ENCODE data around the gene SLC25A23. TPM values are rescaled to one million over a fixed set of nuclear protein-coding genes. Genes with fewer than 3 reads are reported as not detected.

Gene SLC25A23
- total RNA-seq, 1 experiment from 2014 or later = 18.7 TPM

- Histone ChIP-seq H3K36me3 (ENCODE audit: control insufficient read depth, insufficient read depth, low read length) (peaks cover 6% of the 10 kb centered on the region), H3K4me1 (ENCODE audit: control insufficient read depth, insufficient read depth, low read length) (peaks cover 7% of the 10 kb centered on the region; the same call in 1 of the 2 replicates), H3K9me3 (ENCODE audit: control insufficient read depth, insufficient read depth, low read depth, low read length) (no peaks in the 10 kb centered on the region), H3K27me3 (ENCODE audit: control insufficient read depth, insufficient read depth, low read length) (no peaks in the 10 kb centered on the region), H3K4me3 (ENCODE audit: low read depth in 2 of 2, low read length in 2 of 2) (peak overlapping the region; percentile 80 to 94), H3K27ac (ENCODE audit: low read length) (peak overlapping the region; percentile 93)
- ATAC-seq (peak; percentile 7), DNase-seq (ENCODE audit: low read depth, low spot score) (no peak)
- in situ Hi-C loops (cut with HindIII; ENCODE audit: low pct_unique_long_range_greater_than_20kb, low sequenced_read_pairs) (no loop called here), intact Hi-C loops (cut with micrococcal nuclease; ENCODE audit: unreplicated experiment) (no loop called here)
- ChIA-PET CTCF (no interaction called here), POLR2A (interaction anchor here (0.7 kb wide), 1 partner anchor 193 kb away, joined by 11 read pairs; no protein-coding TSS in a partner anchor)
- no TSS peak for BruUV-seq (replicated peaks)
- TF ChIP-seq, protein P1, sequence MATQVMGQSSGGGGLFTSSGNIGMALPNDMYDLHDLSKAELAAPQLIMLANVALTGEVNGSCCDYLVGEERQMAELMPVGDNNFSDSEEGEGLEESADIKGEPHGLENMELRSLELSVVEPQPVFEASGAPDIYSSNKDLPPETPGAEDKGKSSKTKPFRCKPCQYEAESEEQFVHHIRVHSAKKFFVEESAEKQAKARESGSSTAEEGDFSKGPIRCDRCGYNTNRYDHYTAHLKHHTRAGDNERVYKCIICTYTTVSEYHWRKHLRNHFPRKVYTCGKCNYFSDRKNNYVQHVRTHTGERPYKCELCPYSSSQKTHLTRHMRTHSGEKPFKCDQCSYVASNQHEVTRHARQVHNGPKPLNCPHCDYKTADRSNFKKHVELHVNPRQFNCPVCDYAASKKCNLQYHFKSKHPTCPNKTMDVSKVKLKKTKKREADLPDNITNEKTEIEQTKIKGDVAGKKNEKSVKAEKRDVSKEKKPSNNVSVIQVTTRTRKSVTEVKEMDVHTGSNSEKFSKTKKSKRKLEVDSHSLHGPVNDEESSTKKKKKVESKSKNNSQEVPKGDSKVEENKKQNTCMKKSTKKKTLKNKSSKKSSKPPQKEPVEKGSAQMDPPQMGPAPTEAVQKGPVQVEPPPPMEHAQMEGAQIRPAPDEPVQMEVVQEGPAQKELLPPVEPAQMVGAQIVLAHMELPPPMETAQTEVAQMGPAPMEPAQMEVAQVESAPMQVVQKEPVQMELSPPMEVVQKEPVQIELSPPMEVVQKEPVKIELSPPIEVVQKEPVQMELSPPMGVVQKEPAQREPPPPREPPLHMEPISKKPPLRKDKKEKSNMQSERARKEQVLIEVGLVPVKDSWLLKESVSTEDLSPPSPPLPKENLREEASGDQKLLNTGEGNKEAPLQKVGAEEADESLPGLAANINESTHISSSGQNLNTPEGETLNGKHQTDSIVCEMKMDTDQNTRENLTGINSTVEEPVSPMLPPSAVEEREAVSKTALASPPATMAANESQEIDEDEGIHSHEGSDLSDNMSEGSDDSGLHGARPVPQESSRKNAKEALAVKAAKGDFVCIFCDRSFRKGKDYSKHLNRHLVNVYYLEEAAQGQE (IDR thresholded peaks at IDR 0.05; ENCODE audit: insufficient read depth in 1 of 2, low read depth in 2 of 2, low read length in 1 of 2) = no peak
- TF ChIP-seq CTCF (IDR thresholded peaks at IDR 0.05) = no peak
- TF ChIP-seq TCF7L2 (IDR thresholded peaks at IDR 0.05; ENCODE audit: low read depth, low read length) = no peak
Measured at GRCh38 chr19:6393983-6394412, 65.6 kb downstream of the SLC25A23 start.

DNA sequence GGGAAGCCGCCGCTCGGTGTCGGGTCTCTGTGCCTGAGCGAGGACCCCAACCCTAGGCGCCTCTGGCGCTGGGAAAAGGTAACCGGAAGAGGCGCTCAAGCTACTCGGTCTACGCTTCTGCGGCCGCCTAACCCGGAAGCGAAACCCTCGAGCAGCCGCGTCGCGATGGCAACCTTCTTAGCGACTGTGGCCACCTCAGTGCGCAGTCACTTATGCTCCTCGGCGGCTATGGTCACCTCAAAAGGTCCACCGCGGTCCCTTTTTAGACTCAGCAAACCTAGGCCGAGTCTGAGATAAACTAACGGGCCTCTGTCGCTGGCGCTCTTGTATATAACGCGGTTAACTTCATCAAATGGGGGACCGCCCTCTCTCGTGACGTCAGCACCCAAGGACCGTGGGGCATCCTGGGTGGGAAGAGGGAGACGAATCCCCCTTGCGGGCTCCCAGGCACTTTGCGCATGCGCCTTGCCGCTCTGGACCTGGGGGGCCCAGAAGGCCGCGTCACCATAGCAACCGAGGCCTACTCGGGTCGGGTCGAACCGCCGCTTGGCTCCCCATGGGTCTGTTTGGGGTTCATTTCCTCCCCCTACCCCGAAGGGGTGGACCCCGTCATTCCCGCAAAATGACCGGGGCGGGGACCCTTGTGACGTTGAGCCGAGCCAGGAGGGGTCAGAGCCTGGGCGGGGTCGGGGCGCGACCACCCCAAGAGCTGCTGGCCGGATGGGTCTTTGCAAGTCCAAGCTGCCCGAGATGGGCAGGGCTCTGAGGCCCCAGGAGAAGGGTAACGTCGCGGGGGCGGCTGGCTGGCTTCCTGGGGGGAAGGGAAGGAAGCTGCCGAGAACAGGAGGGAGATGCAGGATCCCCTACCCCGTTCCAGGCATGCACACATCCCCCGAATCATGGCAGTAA is 66.3 kb downstream of the SLC25A23 start, which contains the start of gene GTF2F1:
GTF2F1 (minus strand) TSS at position 91 of the 909 bp plus-strand sequence. CDS start 169 bp downstream, outside the sequence.
- Histone ChIP-seq H3K27me3 (ENCODE audit: control insufficient read depth, insufficient read depth, low read length) (no peaks in the 10 kb centered on the region), H3K27ac (ENCODE audit: low read length) (peak within 1 kb of the TSS; percentile 93), H3K9me3 (ENCODE audit: control insufficient read depth, insufficient read depth, low read depth, low read length) (no peaks in the 10 kb centered on the region), H3K4me1 (ENCODE audit: control insufficient read depth, insufficient read depth, low read length) (peaks cover 7% of the 10 kb centered on the region; the same call in 1 of the 2 replicates), H3K4me3 (ENCODE audit: low read depth in 2 of 2, low read length in 2 of 2) (peak within 1 kb of the TSS; percentile 80 to 94), H3K36me3 (ENCODE audit: control insufficient read depth, insufficient read depth, low read length) (peaks cover 6% of the 10 kb centered on the region)
- intact Hi-C loops (cut with micrococcal nuclease; ENCODE audit: unreplicated experiment) (no loop called here), in situ Hi-C loops (cut with HindIII; ENCODE audit: low pct_unique_long_range_greater_than_20kb, low sequenced_read_pairs) (no loop called here)
- DNase-seq (ENCODE audit: low read depth, low spot score) = peak; percentile 75
- BruUV-seq (replicated peaks) = no TSS peak
- peak; percentile 94 for ATAC-seq
- ChIA-PET POLR2A (no interaction called here), CTCF (interaction anchor here (0.6 kb wide), 1 partner anchor 415 kb away, joined by 3 read pairs; the partner anchor contains the start of gene RANBP3)
- TF ChIP-seq CTCF (IDR thresholded peaks at IDR 0.05) = no peak
- peak; percentile 84; the same call in 1 of the 2 replicates for TF ChIP-seq SIN3A (IDR thresholded peaks at IDR 0.05; ENCODE audit: borderline replicate concordance, insufficient read depth, low read depth, low read length)
- TF ChIP-seq, protein P1 (IDR thresholded peaks at IDR 0.05; ENCODE audit: insufficient read depth in 1 of 2, low read depth in 2 of 2, low read length in 1 of 2) = no peak
- peak; percentile 53; the same call in 1 of the 2 replicates for TF ChIP-seq POLR2AphosphoS5 (IDR thresholded peaks at IDR 0.05; ENCODE audit: low read depth, low read length)
- TF ChIP-seq TCF7L2 (IDR thresholded peaks at IDR 0.05; ENCODE audit: low read depth, low read length) = no peak
